ENCODE data around the gene ACSM2A.

DNA sequence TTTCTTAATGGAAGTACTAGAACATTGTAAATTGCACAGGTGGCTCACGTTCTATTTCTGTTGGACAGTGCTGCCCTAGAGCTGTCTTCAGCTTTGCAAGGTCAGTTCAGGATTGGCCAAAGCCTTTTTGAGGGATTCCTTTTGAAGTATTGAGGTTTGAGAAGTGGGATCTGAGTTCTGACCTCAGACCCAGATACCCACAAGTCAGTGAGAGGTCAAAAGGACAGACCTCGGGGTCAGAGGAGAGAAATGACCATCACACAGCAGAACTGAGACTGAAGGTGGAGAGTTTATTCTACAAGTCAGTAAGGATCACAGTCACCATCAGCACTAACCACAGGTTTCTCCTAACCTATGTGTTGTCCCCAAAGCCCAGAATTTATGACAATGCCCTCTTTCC lies 40.3 kb upstream of the ACSM2A start:
- TF ChIP-seq, protein P1, sequence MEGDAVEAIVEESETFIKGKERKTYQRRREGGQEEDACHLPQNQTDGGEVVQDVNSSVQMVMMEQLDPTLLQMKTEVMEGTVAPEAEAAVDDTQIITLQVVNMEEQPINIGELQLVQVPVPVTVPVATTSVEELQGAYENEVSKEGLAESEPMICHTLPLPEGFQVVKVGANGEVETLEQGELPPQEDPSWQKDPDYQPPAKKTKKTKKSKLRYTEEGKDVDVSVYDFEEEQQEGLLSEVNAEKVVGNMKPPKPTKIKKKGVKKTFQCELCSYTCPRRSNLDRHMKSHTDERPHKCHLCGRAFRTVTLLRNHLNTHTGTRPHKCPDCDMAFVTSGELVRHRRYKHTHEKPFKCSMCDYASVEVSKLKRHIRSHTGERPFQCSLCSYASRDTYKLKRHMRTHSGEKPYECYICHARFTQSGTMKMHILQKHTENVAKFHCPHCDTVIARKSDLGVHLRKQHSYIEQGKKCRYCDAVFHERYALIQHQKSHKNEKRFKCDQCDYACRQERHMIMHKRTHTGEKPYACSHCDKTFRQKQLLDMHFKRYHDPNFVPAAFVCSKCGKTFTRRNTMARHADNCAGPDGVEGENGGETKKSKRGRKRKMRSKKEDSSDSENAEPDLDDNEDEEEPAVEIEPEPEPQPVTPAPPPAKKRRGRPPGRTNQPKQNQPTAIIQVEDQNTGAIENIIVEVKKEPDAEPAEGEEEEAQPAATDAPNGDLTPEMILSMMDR (conservative IDR thresholded peaks at IDR 0.05; ENCODE audit: low read depth, low read length), result no peak
- TF ChIP-seq EZH2 (IDR thresholded peaks at IDR 0.05; ENCODE audit: low read length, unreplicated experiment), result no peak
